ENCODE data around the gene SCFD2.
"Not testable (repeated sequence)": the region's sequence is repeated elsewhere in the genome, so short reads cannot be mapped to it uniquely, and the experiment has no call there.

SCFD2 gene

GRCh38 chr4:53185869-53186585 is 179.8 kb downstream of the SCFD2 start:
- DNase-seq, result no peak

GRCh38 chr4:53183754-53184153 is 182.1 kb downstream of the SCFD2 start:
- no peak for DNase-seq

- not testable (repeated sequence) for DNase-seq
Measured at GRCh38 chr4:53177751-53178150, 188.1 kb downstream of the SCFD2 start.

- DNase-seq, result no peak
Measured at GRCh38 chr4:53175640-53176039, 190.2 kb downstream of the SCFD2 start.

- DNase-seq, result no peak
Measured at GRCh38 chr4:53174823-53175222, 191.0 kb downstream of the SCFD2 start.

GRCh38 chr4:53173576-53173975 is 192.3 kb downstream of the SCFD2 start:
- no peak for DNase-seq

- no peak for DNase-seq
Measured at GRCh38 chr4:53171797-53172196, 194.1 kb downstream of the SCFD2 start.

GRCh38 chr4:53169695-53170617 is 195.9 kb downstream of the SCFD2 start:
- DNase-seq, result no peak

- DNase-seq, result no peak
Measured at GRCh38 chr4:53168228-53168627, 197.6 kb downstream of the SCFD2 start.

GRCh38 chr4:53162969-53163368 is 202.9 kb downstream of the SCFD2 start:
- no peak for DNase-seq

- no peak for DNase-seq
Measured at GRCh38 chr4:53161787-53162433, 204.0 kb downstream of the SCFD2 start.

GRCh38 chr4:53161051-53161786 is 204.6 kb downstream of the SCFD2 start:
- no peak for DNase-seq

GRCh38 chr4:53156896-53157295 is 209.0 kb downstream of the SCFD2 start:
- no peak for DNase-seq

- no peak for DNase-seq
Measured at GRCh38 chr4:53152467-53152866, 213.4 kb downstream of the SCFD2 start.

GRCh38 chr4:53151489-53151788 is 214.4 kb downstream of the SCFD2 start:
- no peak for DNase-seq

GRCh38 chr4:53150631-53151488 is 215.0 kb downstream of the SCFD2 start:
- DNase-seq, result no peak

GRCh38 chr4:53147711-53148110 is 218.2 kb downstream of the SCFD2 start:
- no peak for DNase-seq

- no peak for DNase-seq
Measured at GRCh38 chr4:53147197-53147596, 218.7 kb downstream of the SCFD2 start.

- no peak for DNase-seq
Measured at GRCh38 chr4:53141308-53141707, 224.6 kb downstream of the SCFD2 start.

- not testable (repeated sequence) for DNase-seq
Measured at GRCh38 chr4:53139256-53139655, 226.6 kb downstream of the SCFD2 start.

GRCh38 chr4:53137468-53137867 is 228.4 kb downstream of the SCFD2 start:
- DNase-seq, result no peak

GRCh38 chr4:53136954-53137353 is 228.9 kb downstream of the SCFD2 start:
- no peak for DNase-seq
